Measurements from ENCODE around the gene SMIM23.

The SMIM23 gene

GRCh38 chr5:171810227-171810626 is 24.6 kb downstream of the SMIM23 start:
- H3K27ac Mint-ChIP-seq = no peak overlapping the region
- peaks cover 7% of the 10 kb centered on the region for H3K4me1 Mint-ChIP-seq
- H3K9me3 Mint-ChIP-seq = peaks cover 32% of the 10 kb centered on the region
- TF ChIP-seq CTCF (IDR thresholded peaks at IDR 0.05; ENCODE audit: unreplicated experiment in 3 of 3) = no peak
- no peak overlapping the region for H3K4me3 Mint-ChIP-seq
- no peaks in the 10 kb centered on the region for H3K36me3 Mint-ChIP-seq (ENCODE audit: low read depth)
- peaks cover 27% of the 10 kb centered on the region for H3K27me3 Mint-ChIP-seq (ENCODE audit: low read depth)

- H3K36me3 Mint-ChIP-seq (ENCODE audit: low read depth) = no peaks in the 10 kb centered on the region
- no peak overlapping the region for H3K27ac Mint-ChIP-seq
- no peaks in the 10 kb centered on the region for H3K4me1 Mint-ChIP-seq
- H3K27me3 Mint-ChIP-seq (ENCODE audit: low read depth) = peaks cover 8% of the 10 kb centered on the region
- TF ChIP-seq CTCF (IDR thresholded peaks at IDR 0.05; ENCODE audit: unreplicated experiment in 3 of 3) = no peak
- H3K4me3 Mint-ChIP-seq = no peak overlapping the region
- H3K9me3 Mint-ChIP-seq = peaks cover 28% of the 10 kb centered on the region
These were observed 27.7 kb downstream of the SMIM23 start for GRCh38 chr5:171813270-171813669.

GRCh38 chr5:171813813-171814490 is 28.3 kb downstream of the SMIM23 start:
- Mint-ChIP-seq H3K9me3 (peaks cover 28% of the 10 kb centered on the region), H3K4me3 (no peak overlapping the region), H3K27ac (no peak overlapping the region), H3K27me3 (ENCODE audit: low read depth) (peaks cover 8% of the 10 kb centered on the region), H3K36me3 (ENCODE audit: low read depth) (no peaks in the 10 kb centered on the region), H3K4me1 (no peaks in the 10 kb centered on the region)
- no peak for TF ChIP-seq CTCF (IDR thresholded peaks at IDR 0.05; ENCODE audit: unreplicated experiment in 3 of 3)

- Mint-ChIP-seq H3K4me1 (no peaks in the 10 kb centered on the region), H3K27me3 (ENCODE audit: low read depth) (peaks cover 4% of the 10 kb centered on the region), H3K27ac (no peak overlapping the region), H3K36me3 (ENCODE audit: low read depth) (no peaks in the 10 kb centered on the region), H3K4me3 (no peak overlapping the region), H3K9me3 (peaks cover 15% of the 10 kb centered on the region)
- TF ChIP-seq CTCF (IDR thresholded peaks at IDR 0.05; ENCODE audit: unreplicated experiment in 3 of 3) = no peak
These were observed 31.0 kb downstream of the SMIM23 start for GRCh38 chr5:171816666-171817065.

- H3K4me1 Mint-ChIP-seq = no peaks in the 10 kb centered on the region
- H3K4me3 Mint-ChIP-seq = no peak overlapping the region
These were observed 34.9 kb downstream of the SMIM23 start for GRCh38 chr5:171820561-171820960.

More at GRCh38 chr5:171820561-171820960, 34.9 kb downstream of the SMIM23 start:
- Mint-ChIP-seq H3K36me3 (ENCODE audit: low read depth) (no peaks in the 10 kb centered on the region), H3K9me3 (no peaks in the 10 kb centered on the region), H3K27me3 (ENCODE audit: low read depth) (peaks cover 6% of the 10 kb centered on the region), H3K27ac (no peak overlapping the region)
- no peak for TF ChIP-seq CTCF (IDR thresholded peaks at IDR 0.05; ENCODE audit: unreplicated experiment in 3 of 3)
